ENCODE measurements around the gene PPFIA2. TPM values are rescaled to one million over a fixed set of nuclear protein-coding genes. Genes with fewer than 3 reads are reported as not detected.

PPFIA2 gene
- total RNA-seq, 2 experiments from 2014 or later, result not detected

- ChIA-PET POLR2A (no interaction called here), CTCF (no interaction called here)
- Mint-ChIP-seq H3K4me3 (no peak overlapping the region), H3K27ac (no peak overlapping the region), H3K9me3 (ENCODE audit: insufficient read depth) (peaks cover 3% of the 10 kb centered on the region), H3K27me3 (ENCODE audit: low read depth) (no peaks in the 10 kb centered on the region), H3K4me1 (ENCODE audit: low read depth) (no peaks in the 10 kb centered on the region), H3K36me3 (ENCODE audit: low read depth) (no peaks in the 10 kb centered on the region)
- ATAC-seq (no peak), DNase-seq (no peak)
Observed at GRCh38 chr12:81314903-81315531, 444.1 kb downstream of the PPFIA2 start.

DNA sequence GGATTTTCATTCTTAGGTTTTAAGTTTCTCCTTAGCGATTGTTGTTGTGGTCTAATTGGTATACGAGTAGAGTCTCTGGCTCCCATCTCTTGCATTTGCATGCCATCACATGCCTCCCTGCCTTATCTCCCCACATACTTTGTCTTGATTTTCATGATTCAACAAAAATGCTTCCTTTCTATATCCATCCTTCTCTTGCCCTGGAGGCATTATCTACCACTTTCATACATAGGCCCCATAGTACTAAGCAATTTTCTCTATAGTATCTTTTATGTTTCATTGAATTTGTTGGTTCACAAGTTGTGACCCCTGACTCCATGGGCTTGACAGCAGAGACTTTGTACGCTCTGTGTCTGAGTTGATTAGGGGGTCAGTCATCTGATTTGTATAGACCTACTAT, 455.2 kb downstream of the PPFIA2 start:
- H3K36me3 Mint-ChIP-seq (ENCODE audit: low read depth), result no peaks in the 10 kb centered on the region
- H3K9me3 Mint-ChIP-seq (ENCODE audit: insufficient read depth), result no peaks in the 10 kb centered on the region
- ChIA-PET POLR2A (no interaction called here), CTCF (no interaction called here)
- no peak overlapping the region for H3K4me3 Mint-ChIP-seq
- H3K27ac Mint-ChIP-seq, result no peak overlapping the region
- no peaks in the 10 kb centered on the region for H3K27me3 Mint-ChIP-seq (ENCODE audit: low read depth)
- DNase-seq (no peak), ATAC-seq (no peak)
- H3K4me1 Mint-ChIP-seq (ENCODE audit: low read depth), result no peaks in the 10 kb centered on the region

DNA sequence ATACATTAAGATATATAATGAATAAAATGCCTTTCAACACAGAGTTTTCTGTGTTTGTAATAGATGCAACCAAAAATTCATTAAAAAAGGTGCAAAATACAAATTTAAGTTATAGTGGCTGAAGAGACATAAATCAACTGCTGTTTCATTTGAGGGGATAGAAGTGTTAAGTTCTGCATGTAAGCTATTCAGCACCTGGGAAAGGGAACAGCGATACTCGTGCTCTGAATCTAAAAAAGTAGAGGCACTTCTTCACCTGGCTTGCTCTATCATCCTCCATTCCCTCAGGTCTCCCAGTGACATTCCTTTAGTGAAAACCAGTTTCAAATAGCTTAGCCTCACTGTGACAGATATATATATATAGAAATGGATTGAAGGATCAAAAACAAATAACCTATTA, 458.7 kb downstream of the PPFIA2 start:
- H3K4me3 Mint-ChIP-seq, result no peak overlapping the region
- no peaks in the 10 kb centered on the region for H3K27me3 Mint-ChIP-seq (ENCODE audit: low read depth)
- ATAC-seq (no peak), DNase-seq (no peak)
- H3K9me3 Mint-ChIP-seq (ENCODE audit: insufficient read depth), result no peaks in the 10 kb centered on the region
- H3K4me1 Mint-ChIP-seq (ENCODE audit: low read depth), result no peaks in the 10 kb centered on the region
- no peaks in the 10 kb centered on the region for H3K36me3 Mint-ChIP-seq (ENCODE audit: low read depth)
- ChIA-PET POLR2A (no interaction called here), CTCF (no interaction called here)
- no peak overlapping the region for H3K27ac Mint-ChIP-seq

GRCh38 chr12:81297601-81298000, 461.5 kb downstream of the PPFIA2 start:
- Mint-ChIP-seq H3K27ac (no peak overlapping the region), H3K27me3 (ENCODE audit: low read depth) (no peaks in the 10 kb centered on the region), H3K4me3 (no peak overlapping the region), H3K4me1 (ENCODE audit: low read depth) (no peaks in the 10 kb centered on the region), H3K36me3 (ENCODE audit: low read depth) (no peaks in the 10 kb centered on the region), H3K9me3 (ENCODE audit: insufficient read depth) (no peaks in the 10 kb centered on the region)
- ATAC-seq (no peak), DNase-seq (no peak)
- ChIA-PET CTCF (no interaction called here), POLR2A (no interaction called here)

- no peaks in the 10 kb centered on the region for H3K36me3 Mint-ChIP-seq (ENCODE audit: low read depth)
- H3K27me3 Mint-ChIP-seq (ENCODE audit: low read depth), result no peaks in the 10 kb centered on the region
- ChIA-PET POLR2A (no interaction called here), CTCF (no interaction called here)
- no peak overlapping the region for H3K4me3 Mint-ChIP-seq
- H3K27ac Mint-ChIP-seq, result no peak overlapping the region
- ATAC-seq, result no peak
- H3K9me3 Mint-ChIP-seq (ENCODE audit: insufficient read depth), result no peaks in the 10 kb centered on the region
- no peak for DNase-seq
- no peaks in the 10 kb centered on the region for H3K4me1 Mint-ChIP-seq (ENCODE audit: low read depth)
Observed at GRCh38 chr12:81296556-81297305, 462.4 kb downstream of the PPFIA2 start.

DNA sequence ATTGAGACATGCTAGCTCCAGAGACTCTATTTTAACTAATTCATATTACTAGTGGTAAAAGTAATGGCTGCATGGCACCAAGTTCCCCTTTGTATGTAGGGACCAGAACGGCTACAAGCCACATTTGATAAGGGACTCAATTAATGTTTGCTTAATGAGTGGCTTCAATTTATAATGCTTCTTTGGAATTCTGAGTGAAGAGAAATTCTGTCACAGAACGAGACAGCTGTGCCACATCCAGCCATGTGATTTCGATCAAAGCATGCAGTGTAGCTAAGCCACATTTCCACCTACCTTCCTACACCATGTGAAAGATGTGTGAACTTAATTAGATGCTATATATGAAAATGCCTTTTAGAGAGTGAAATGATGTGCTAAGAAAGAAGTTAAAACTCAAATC, 463.9 kb downstream of the PPFIA2 start:
- DNase-seq (no peak), ATAC-seq (no peak)
- Mint-ChIP-seq H3K36me3 (ENCODE audit: low read depth) (no peaks in the 10 kb centered on the region), H3K27me3 (ENCODE audit: low read depth) (no peaks in the 10 kb centered on the region), H3K4me3 (no peak overlapping the region), H3K4me1 (ENCODE audit: low read depth) (no peaks in the 10 kb centered on the region), H3K27ac (no peak overlapping the region), H3K9me3 (ENCODE audit: insufficient read depth) (no peaks in the 10 kb centered on the region)
- ChIA-PET CTCF (no interaction called here), POLR2A (no interaction called here)

- no peak overlapping the region for H3K27ac Mint-ChIP-seq
- no peaks in the 10 kb centered on the region for H3K36me3 Mint-ChIP-seq (ENCODE audit: low read depth)
- no peak overlapping the region for H3K4me3 Mint-ChIP-seq
- no peaks in the 10 kb centered on the region for H3K9me3 Mint-ChIP-seq (ENCODE audit: insufficient read depth)
- ChIA-PET POLR2A (no interaction called here), CTCF (no interaction called here)
- ATAC-seq, result no peak
- no peak for DNase-seq
- H3K4me1 Mint-ChIP-seq (ENCODE audit: low read depth), result no peaks in the 10 kb centered on the region
- H3K27me3 Mint-ChIP-seq (ENCODE audit: low read depth), result no peaks in the 10 kb centered on the region
Observed at GRCh38 chr12:81294325-81295190, 464.6 kb downstream of the PPFIA2 start.

- no peak overlapping the region for H3K4me3 Mint-ChIP-seq
- no peaks in the 10 kb centered on the region for H3K27me3 Mint-ChIP-seq (ENCODE audit: low read depth)
- no peak for DNase-seq
- ChIA-PET POLR2A (no interaction called here), CTCF (no interaction called here)
- ATAC-seq, result no peak
- no peak overlapping the region for H3K27ac Mint-ChIP-seq
- no peaks in the 10 kb centered on the region for H3K36me3 Mint-ChIP-seq (ENCODE audit: low read depth)
- no peaks in the 10 kb centered on the region for H3K4me1 Mint-ChIP-seq (ENCODE audit: low read depth)
- peaks cover 3% of the 10 kb centered on the region for H3K9me3 Mint-ChIP-seq (ENCODE audit: insufficient read depth)
Observed at GRCh38 chr12:81288651-81289050, 470.5 kb downstream of the PPFIA2 start.

DNA sequence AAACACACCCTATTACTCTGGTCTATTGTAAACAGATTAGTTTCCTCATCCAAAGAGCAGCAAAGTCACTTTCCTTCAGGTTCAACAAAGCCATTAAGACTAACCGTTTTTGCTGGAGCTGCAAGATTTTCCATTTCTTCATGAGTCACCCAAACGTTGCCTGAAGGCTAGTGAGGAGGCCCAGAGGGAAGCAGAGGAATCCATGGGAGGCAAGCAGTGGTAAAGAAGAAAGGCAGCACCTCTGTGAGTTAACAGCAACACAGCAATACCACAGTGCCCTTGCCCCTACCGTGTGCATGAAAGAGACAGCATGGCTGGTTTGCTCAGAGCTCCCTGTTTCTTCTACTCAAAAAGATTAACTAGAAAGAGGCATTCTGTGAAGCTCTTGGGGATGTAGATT, 475.0 kb downstream of the PPFIA2 start:
- CTCF ChIA-PET, result no interaction called here
- no peaks in the 10 kb centered on the region for H3K36me3 Mint-ChIP-seq (ENCODE audit: low read depth)

DNA sequence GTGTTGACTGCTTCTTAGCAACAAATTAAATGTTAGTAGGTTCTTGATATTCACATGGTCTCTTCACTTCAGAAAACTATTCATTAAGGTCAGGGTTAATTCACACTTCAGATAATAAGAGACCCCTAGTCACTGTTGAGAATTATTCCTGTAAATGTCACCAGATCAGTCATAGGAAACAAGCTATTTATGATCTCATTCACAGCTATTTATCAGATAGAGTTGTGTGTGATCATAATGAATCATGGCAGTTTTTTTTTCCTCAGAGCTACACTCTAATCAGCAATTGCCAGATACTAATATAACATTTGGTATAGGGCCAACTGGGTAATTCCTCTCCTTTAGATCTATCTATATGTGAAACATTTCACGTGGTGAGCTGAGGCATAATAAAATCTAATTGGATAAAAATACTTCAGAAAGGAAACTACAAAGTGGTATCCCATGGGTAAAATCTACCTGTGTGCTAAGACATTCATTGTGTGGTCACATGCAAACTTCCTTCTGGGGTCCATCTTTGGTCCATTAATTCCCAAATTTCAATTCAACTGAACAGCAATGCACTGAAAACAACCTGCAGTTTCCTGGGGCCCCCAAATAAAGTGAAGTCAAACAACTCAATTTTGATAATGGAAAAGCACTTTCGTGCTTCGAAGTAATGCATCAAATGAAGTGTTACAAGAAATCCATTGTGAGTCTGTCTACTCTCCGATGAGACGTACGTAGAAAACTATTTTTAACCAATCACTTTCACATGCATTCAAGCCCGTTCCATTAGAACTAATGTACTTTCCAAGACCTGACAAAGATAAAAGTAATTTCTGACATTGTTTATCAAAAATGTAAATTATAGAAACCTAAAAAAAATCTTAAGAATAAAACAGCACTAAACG, 484.3 kb downstream of the PPFIA2 start:
- H3K27ac Mint-ChIP-seq, result no peak overlapping the region
- H3K36me3 Mint-ChIP-seq (ENCODE audit: low read depth), result no peaks in the 10 kb centered on the region
- ATAC-seq (no peak), DNase-seq (no peak)
- H3K27me3 Mint-ChIP-seq (ENCODE audit: low read depth), result no peaks in the 10 kb centered on the region
- POLR2A ChIA-PET, result no interaction called here
- no peaks in the 10 kb centered on the region for H3K9me3 Mint-ChIP-seq (ENCODE audit: insufficient read depth)
- H3K4me1 Mint-ChIP-seq (ENCODE audit: low read depth), result no peaks in the 10 kb centered on the region
- no peak overlapping the region for H3K4me3 Mint-ChIP-seq
- CTCF ChIA-PET, result no interaction called here

More for the DNA sequence above, 475.0 kb downstream of the PPFIA2 start:
- Mint-ChIP-seq H3K9me3 (ENCODE audit: insufficient read depth) (peaks cover 3% of the 10 kb centered on the region), H3K4me1 (ENCODE audit: low read depth) (no peaks in the 10 kb centered on the region), H3K27me3 (ENCODE audit: low read depth) (no peaks in the 10 kb centered on the region), H3K4me3 (no peak overlapping the region), H3K27ac (no peak overlapping the region)
- POLR2A ChIA-PET, result no interaction called here
- ATAC-seq, result no peak
- no peak for DNase-seq

DNA sequence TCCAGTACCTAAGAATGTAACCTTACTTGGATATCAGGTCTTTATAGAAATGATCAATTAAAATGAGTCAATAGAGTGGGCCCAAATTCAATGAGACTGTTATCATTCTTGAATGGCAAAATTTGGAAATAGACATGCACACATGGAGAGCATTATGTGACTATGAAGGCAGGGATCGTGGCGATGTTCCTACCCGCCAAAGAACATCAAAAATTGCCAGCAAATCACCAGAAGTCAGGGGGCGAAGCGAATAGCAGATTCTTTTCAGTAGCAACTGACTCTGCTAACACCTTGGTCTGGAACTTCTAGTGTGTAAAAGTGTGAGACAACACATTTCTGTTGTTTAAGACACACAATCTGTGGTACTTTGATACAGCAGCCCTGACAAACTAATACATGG, 488.8 kb downstream of the PPFIA2 start:
- Mint-ChIP-seq H3K4me1 (ENCODE audit: low read depth) (no peaks in the 10 kb centered on the region), H3K27me3 (ENCODE audit: low read depth) (no peaks in the 10 kb centered on the region), H3K27ac (no peak overlapping the region), H3K9me3 (ENCODE audit: insufficient read depth) (peaks cover 7% of the 10 kb centered on the region), H3K4me3 (no peak overlapping the region), H3K36me3 (ENCODE audit: low read depth) (no peaks in the 10 kb centered on the region)
- ChIA-PET POLR2A (no interaction called here), CTCF (no interaction called here)
- no peak for DNase-seq
- no peak for ATAC-seq

GRCh38 chr12:81263072-81263471, 496.1 kb downstream of the PPFIA2 start:
- H3K27me3 Mint-ChIP-seq (ENCODE audit: low read depth), result no peaks in the 10 kb centered on the region
- ChIA-PET CTCF (no interaction called here), POLR2A (no interaction called here)
- ATAC-seq, result no peak
- no peak for DNase-seq
- H3K9me3 Mint-ChIP-seq (ENCODE audit: insufficient read depth), result peaks cover 4% of the 10 kb centered on the region
- H3K27ac Mint-ChIP-seq, result no peak overlapping the region
- H3K4me1 Mint-ChIP-seq (ENCODE audit: low read depth), result no peaks in the 10 kb centered on the region
- no peaks in the 10 kb centered on the region for H3K36me3 Mint-ChIP-seq (ENCODE audit: low read depth)
- no peak overlapping the region for H3K4me3 Mint-ChIP-seq

All from activated CD8-positive, alpha-beta T cell treated with anti-CD3 and anti-CD28 coated beads, Interleukin-2, amount 10 ng/mL, durations not matched to agents 7 days and 5 days (primary cell).